Measurements from ENCODE around the gene CYREN.

CYREN gene

GRCh38 chr7:135195156-135195555 is 24.6 kb upstream of the CYREN start:
- no peaks in the 10 kb centered on the region for H3K4me1 ChIP-seq (ENCODE audit: insufficient read depth, low read length, poor library complexity, severe bottlenecking)
- no peaks in the 10 kb centered on the region for H3K79me2 ChIP-seq (ENCODE audit: insufficient read depth, low read length)
- H3K4me2 ChIP-seq (ENCODE audit: low read depth, low read length, poor library complexity, severe bottlenecking) = no peak overlapping the region
- no peaks in the 10 kb centered on the region for H3K9me3 ChIP-seq (ENCODE audit: insufficient read depth, low read depth, low read length)
- H3K36me3 ChIP-seq (ENCODE audit: insufficient read depth, low read length) = no peaks in the 10 kb centered on the region; the same call in 1 of the 2 replicates
- TF ChIP-seq CTCF (conservative IDR thresholded peaks at IDR 0.05; ENCODE audit: low read length) (no peak), EZH2phosphoT487 (IDR thresholded peaks at IDR 0.05; ENCODE audit: borderline replicate concordance) (no peak)
- no peaks in the 10 kb centered on the region for H4K20me1 ChIP-seq (ENCODE audit: insufficient read depth, low read length, poor library complexity, severe bottlenecking)
- no peaks in the 10 kb centered on the region for H3K9me2 ChIP-seq (replicated peaks; ENCODE audit: low read depth, low read length)
- H3K4me3 ChIP-seq (ENCODE audit: low read length, poor library complexity, severe bottlenecking) = no peak overlapping the region
- H3F3A ChIP-seq (ENCODE audit: low read depth) = no peaks in the 10 kb centered on the region
- no peak overlapping the region for H3K9ac ChIP-seq (ENCODE audit: low read depth, low read length, poor library complexity, severe bottlenecking)
- no peaks in the 10 kb centered on the region for H3K27me3 ChIP-seq (ENCODE audit: insufficient read depth, low read length, poor library complexity, severe bottlenecking)
- H2AFZ ChIP-seq (ENCODE audit: low read length) = no peak overlapping the region

GRCh38 chr7:135194494-135195095 is 24.1 kb upstream of the CYREN start:
- Histone ChIP-seq H3K4me3 (ENCODE audit: low read length, poor library complexity, severe bottlenecking) (no peak overlapping the region), H3K36me3 (ENCODE audit: insufficient read depth, low read length) (no peaks in the 10 kb centered on the region; the same call in 1 of the 2 replicates), H3K4me2 (ENCODE audit: low read depth, low read length, poor library complexity, severe bottlenecking) (no peak overlapping the region), H3K79me2 (ENCODE audit: insufficient read depth, low read length) (no peaks in the 10 kb centered on the region), H3K9me3 (ENCODE audit: insufficient read depth, low read depth, low read length) (no peaks in the 10 kb centered on the region), H2AFZ (ENCODE audit: low read length) (no peak overlapping the region), H3F3A (ENCODE audit: low read depth) (no peaks in the 10 kb centered on the region), H3K9ac (ENCODE audit: low read depth, low read length, poor library complexity, severe bottlenecking) (no peak overlapping the region), H4K20me1 (ENCODE audit: insufficient read depth, low read length, poor library complexity, severe bottlenecking) (no peaks in the 10 kb centered on the region), H3K9me2 (replicated peaks; ENCODE audit: low read depth, low read length) (no peaks in the 10 kb centered on the region), H3K27me3 (ENCODE audit: insufficient read depth, low read length, poor library complexity, severe bottlenecking) (no peaks in the 10 kb centered on the region), H3K4me1 (ENCODE audit: insufficient read depth, low read length, poor library complexity, severe bottlenecking) (no peaks in the 10 kb centered on the region)
- TF ChIP-seq CTCF (conservative IDR thresholded peaks at IDR 0.05; ENCODE audit: low read length) (no peak), EZH2phosphoT487 (IDR thresholded peaks at IDR 0.05; ENCODE audit: borderline replicate concordance) (no peak)

- Histone ChIP-seq H3K27me3 (ENCODE audit: insufficient read depth, low read length, poor library complexity, severe bottlenecking) (no peaks in the 10 kb centered on the region), H3F3A (ENCODE audit: low read depth) (no peaks in the 10 kb centered on the region), H3K4me1 (ENCODE audit: insufficient read depth, low read length, poor library complexity, severe bottlenecking) (no peaks in the 10 kb centered on the region), H3K4me2 (ENCODE audit: low read depth, low read length, poor library complexity, severe bottlenecking) (no peak overlapping the region), H3K36me3 (ENCODE audit: insufficient read depth, low read length) (peaks cover 5% of the 10 kb centered on the region; the same call in 1 of the 2 replicates), H4K20me1 (ENCODE audit: insufficient read depth, low read length, poor library complexity, severe bottlenecking) (no peaks in the 10 kb centered on the region), H3K79me2 (ENCODE audit: insufficient read depth, low read length) (no peaks in the 10 kb centered on the region), H3K4me3 (ENCODE audit: low read length, poor library complexity, severe bottlenecking) (no peak overlapping the region), H3K9ac (ENCODE audit: low read depth, low read length, poor library complexity, severe bottlenecking) (no peak overlapping the region), H3K9me2 (replicated peaks; ENCODE audit: low read depth, low read length) (no peaks in the 10 kb centered on the region), H2AFZ (ENCODE audit: low read length) (no peak overlapping the region), H3K9me3 (ENCODE audit: insufficient read depth, low read depth, low read length) (no peaks in the 10 kb centered on the region)
- TF ChIP-seq EZH2phosphoT487 (IDR thresholded peaks at IDR 0.05; ENCODE audit: borderline replicate concordance) (no peak), CTCF (conservative IDR thresholded peaks at IDR 0.05; ENCODE audit: low read length) (no peak)
Observed at GRCh38 chr7:135193615-135194081, 23.1 kb upstream of the CYREN start.
